ENCODE data around the gene ABCA2. TPM values are rescaled to one million over a fixed set of nuclear protein-coding genes. Genes with fewer than 3 reads are reported as not detected.
A peak's percentile ranks its signal among the peaks of the same experiment; 100 is the strongest.

ABCA2 gene
- total and polyA plus RNA-seq, 9 of the 15 experiments (the other 6 are each of a cell fraction or from before 2014, with no cell fraction given): 0.69 to 16.3 (median 6.1) TPM; not detected in 2

DNA sequence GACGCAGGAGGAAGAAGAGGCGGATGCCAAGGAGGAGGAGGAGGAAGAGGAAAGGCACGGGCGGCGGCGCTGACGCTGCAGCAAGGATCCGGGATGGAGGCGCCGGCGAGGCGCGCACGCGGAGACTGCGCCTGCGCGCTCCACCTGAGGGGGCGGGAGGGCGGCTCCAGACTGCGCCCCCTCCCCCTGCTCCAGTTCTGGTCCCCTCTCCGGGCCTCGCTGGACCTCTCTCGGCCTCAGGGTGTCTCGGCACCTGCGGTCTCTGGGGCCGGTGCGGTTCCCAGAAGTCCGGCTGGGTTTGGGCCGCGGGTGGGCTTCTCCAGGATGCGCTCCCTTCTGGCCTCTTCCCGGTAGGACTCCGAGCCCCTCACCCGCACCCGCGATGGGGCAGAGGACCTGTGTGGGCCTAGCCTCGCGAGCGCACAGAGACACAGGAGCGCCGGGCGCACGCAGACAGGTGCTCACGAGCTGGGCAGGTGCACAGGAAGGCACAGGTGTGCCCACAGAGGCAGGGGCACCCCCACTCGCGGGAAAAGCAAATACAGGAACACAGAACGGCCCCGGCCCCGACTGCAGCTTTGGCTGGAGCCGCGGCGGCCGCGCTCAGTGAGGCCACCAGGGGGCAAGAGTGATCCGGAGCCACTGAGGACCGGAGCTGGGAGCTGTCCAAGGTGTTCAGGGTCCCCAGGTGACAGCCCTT is 18.2 kb upstream of the ABCA2 start, which contains the start of gene NPDC1 (continued):
- TF ChIP-seq, protein P1, sequence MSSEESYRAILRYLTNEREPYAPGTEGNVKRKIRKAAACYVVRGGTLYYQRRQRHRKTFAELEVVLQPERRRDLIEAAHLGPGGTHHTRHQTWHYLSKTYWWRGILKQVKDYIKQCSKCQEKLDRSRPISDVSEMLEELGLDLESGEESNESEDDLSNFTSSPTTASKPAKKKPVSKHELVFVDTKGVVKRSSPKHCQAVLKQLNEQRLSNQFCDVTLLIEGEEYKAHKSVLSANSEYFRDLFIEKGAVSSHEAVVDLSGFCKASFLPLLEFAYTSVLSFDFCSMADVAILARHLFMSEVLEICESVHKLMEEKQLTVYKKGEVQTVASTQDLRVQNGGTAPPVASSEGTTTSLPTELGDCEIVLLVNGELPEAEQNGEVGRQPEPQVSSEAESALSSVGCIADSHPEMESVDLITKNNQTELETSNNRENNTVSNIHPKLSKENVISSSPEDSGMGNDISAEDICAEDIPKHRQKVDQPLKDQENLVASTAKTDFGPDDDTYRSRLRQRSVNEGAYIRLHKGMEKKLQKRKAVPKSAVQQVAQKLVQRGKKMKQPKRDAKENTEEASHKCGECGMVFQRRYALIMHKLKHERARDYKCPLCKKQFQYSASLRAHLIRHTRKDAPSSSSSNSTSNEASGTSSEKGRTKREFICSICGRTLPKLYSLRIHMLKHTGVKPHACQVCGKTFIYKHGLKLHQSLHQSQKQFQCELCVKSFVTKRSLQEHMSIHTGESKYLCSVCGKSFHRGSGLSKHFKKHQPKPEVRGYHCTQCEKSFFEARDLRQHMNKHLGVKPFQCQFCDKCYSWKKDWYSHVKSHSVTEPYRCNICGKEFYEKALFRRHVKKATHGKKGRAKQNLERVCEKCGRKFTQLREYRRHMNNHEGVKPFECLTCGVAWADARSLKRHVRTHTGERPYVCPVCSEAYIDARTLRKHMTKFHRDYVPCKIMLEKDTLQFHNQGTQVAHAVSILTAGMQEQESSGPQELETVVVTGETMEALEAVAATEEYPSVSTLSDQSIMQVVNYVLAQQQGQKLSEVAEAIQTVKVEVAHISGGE (CRISPR knock-in tag; IDR thresholded peaks at IDR 0.05): no peak
- TF ChIP-seq ZNF197 (CRISPR knock-in tag; IDR thresholded peaks at IDR 0.05; ENCODE audit: low read depth) (no peak), NFXL1 (CRISPR knock-in tag; IDR thresholded peaks at IDR 0.05) (peak; percentile 34; the same call in 1 of the 2 replicates), GATA2 (CRISPR knock-in tag; IDR thresholded peaks at IDR 0.05) (no peak), ZNF165 (CRISPR knock-in tag; IDR thresholded peaks at IDR 0.05; ENCODE audit: borderline replicate concordance) (no peak), TCF7L2 (IDR thresholded peaks at IDR 0.05; ENCODE audit: low read depth, low read length) (no peak), GTF2E2 (tag; IDR thresholded peaks at IDR 0.05) (no peak), FOS (IDR thresholded peaks at IDR 0.05; ENCODE audit: extremely low read depth, insufficient read length) (no peak), ZKSCAN1 (IDR thresholded peaks at IDR 0.05; ENCODE audit: low read depth, low read length) (0 out of 2 replicates have a peak, but pooled peaks have one; percentile 37), GABPB1 (CRISPR knock-in tag; IDR thresholded peaks at IDR 0.05) (peak; percentile 72)
- TF ChIP-seq, protein P2, sequence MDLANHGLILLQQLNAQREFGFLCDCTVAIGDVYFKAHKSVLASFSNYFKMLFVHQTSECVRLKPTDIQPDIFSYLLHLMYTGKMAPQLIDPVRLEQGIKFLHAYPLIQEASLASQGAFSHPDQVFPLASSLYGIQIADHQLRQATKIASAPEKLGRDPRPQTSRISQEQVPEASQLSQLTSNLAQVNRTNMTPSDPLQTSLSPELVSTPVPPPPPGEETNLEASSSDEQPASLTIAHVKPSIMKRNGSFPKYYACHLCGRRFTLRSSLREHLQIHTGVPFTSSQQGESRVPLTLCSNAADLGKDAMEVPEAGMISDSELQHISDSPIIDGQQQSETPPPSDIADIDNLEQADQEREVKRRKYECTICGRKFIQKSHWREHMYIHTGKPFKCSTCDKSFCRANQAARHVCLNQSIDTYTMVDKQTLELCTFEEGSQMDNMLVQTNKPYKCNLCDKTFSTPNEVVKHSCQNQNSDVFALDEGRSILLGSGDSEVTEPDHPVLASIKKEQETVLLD (IDR thresholded peaks at IDR 0.05): no peak; the same call in 1 of the 2 replicates
- TF ChIP-seq, protein P3, sequence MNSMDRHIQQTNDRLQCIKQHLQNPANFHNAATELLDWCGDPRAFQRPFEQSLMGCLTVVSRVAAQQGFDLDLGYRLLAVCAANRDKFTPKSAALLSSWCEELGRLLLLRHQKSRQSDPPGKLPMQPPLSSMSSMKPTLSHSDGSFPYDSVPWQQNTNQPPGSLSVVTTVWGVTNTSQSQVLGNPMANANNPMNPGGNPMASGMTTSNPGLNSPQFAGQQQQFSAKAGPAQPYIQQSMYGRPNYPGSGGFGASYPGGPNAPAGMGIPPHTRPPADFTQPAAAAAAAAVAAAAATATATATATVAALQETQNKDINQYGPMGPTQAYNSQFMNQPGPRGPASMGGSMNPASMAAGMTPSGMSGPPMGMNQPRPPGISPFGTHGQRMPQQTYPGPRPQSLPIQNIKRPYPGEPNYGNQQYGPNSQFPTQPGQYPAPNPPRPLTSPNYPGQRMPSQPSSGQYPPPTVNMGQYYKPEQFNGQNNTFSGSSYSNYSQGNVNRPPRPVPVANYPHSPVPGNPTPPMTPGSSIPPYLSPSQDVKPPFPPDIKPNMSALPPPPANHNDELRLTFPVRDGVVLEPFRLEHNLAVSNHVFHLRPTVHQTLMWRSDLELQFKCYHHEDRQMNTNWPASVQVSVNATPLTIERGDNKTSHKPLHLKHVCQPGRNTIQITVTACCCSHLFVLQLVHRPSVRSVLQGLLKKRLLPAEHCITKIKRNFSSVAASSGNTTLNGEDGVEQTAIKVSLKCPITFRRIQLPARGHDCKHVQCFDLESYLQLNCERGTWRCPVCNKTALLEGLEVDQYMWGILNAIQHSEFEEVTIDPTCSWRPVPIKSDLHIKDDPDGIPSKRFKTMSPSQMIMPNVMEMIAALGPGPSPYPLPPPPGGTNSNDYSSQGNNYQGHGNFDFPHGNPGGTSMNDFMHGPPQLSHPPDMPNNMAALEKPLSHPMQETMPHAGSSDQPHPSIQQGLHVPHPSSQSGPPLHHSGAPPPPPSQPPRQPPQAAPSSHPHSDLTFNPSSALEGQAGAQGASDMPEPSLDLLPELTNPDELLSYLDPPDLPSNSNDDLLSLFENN (IDR thresholded peaks at IDR 0.05; ENCODE audit: low read depth in 2 of 2, low read length in 2 of 2): 0 out of 4 replicates have a peak, but pooled peaks of 1 of the 2 experiments have one; percentile 33
- TF ChIP-seq, protein P4, sequence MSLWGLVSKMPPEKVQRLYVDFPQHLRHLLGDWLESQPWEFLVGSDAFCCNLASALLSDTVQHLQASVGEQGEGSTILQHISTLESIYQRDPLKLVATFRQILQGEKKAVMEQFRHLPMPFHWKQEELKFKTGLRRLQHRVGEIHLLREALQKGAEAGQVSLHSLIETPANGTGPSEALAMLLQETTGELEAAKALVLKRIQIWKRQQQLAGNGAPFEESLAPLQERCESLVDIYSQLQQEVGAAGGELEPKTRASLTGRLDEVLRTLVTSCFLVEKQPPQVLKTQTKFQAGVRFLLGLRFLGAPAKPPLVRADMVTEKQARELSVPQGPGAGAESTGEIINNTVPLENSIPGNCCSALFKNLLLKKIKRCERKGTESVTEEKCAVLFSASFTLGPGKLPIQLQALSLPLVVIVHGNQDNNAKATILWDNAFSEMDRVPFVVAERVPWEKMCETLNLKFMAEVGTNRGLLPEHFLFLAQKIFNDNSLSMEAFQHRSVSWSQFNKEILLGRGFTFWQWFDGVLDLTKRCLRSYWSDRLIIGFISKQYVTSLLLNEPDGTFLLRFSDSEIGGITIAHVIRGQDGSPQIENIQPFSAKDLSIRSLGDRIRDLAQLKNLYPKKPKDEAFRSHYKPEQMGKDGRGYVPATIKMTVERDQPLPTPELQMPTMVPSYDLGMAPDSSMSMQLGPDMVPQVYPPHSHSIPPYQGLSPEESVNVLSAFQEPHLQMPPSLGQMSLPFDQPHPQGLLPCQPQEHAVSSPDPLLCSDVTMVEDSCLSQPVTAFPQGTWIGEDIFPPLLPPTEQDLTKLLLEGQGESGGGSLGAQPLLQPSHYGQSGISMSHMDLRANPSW (CRISPR knock-in tag; IDR thresholded peaks at IDR 0.05): no peak
